H1 (cell line): Measurements from ENCODE around the gene EOGT.

Experiments used
- CREB1 ChIP-seq: IDR thresholded peaks from 2 replicates; pipeline ENCODE4 v1.6.1; 2012; ENCODE audit warnings: inconsistent platforms
- EZH2 ChIP-seq: fragments of 200-600 bp; sonication (generic); IDR thresholded peaks from 2 replicates; pipeline ENCODE4 v1.7.1; 2012; ENCODE audit warnings: low read depth, mild to moderate bottlenecking, moderate library complexity, low read length, inconsistent platforms; ENCODE audit not compliant: severe bottlenecking
- FOSL1 ChIP-seq: IDR thresholded peaks from 2 replicates; pipeline ENCODE4 v1.6.1; 2011; ENCODE audit warnings: mild to moderate bottlenecking, low read depth, low read length, moderate library complexity; ENCODE audit not compliant: insufficient read depth
- POU5F1 ChIP-seq: IDR thresholded peaks from 2 replicates; pipeline ENCODE4 v1.6.1; 2011; ENCODE audit warnings: low read depth, mild to moderate bottlenecking, low read length, moderate library complexity
- SIN3A ChIP-seq, 2 experiments: IDR thresholded peaks in 1 of 2; conservative IDR thresholded peaks in 1 of 2; 2 replicates each; pipeline ENCODE4 v1.6.1; 2011 to 2012; ENCODE audit warnings: low read length in 2 of 2, improper control_type of control experiment in 1 of 2, low read depth in 1 of 2, mild to moderate bottlenecking in 1 of 2
- SP2 ChIP-seq: IDR thresholded peaks from 2 replicates; pipeline ENCODE4 v1.6.1; 2012; ENCODE audit warnings: mild to moderate bottlenecking, low read length, inconsistent platforms
- YY1 ChIP-seq: IDR thresholded peaks from 2 replicates; pipeline ENCODE4 v1.6.1; 2011; ENCODE audit warnings: low read depth, mild to moderate bottlenecking, low read length
- ZNF274 ChIP-seq: IDR thresholded peaks from 2 replicates; pipeline ENCODE4 v1.7.0; 2012; ENCODE audit warnings: low read length, borderline replicate concordance; ENCODE audit errors: extremely low read depth
- TF ChIP-seq, protein P1 (sequence below), 3 experiments: IDR thresholded peaks; 1 replicate in 2 of 3; 2 replicates in 1 of 3; pipeline versions ENCODE4 v1.5.1 to v1.6.1; 2011; ENCODE audit warnings: low read length in 3 of 3, mild to moderate bottlenecking in 3 of 3, inconsistent platforms in 2 of 3, low read depth in 1 of 3, moderate library complexity in 1 of 3; ENCODE audit not compliant: insufficient read depth in 1 of 3; ENCODE audit errors: control extremely low read depth in 1 of 3
- TF ChIP-seq, protein P2 (sequence below): IDR thresholded peaks from 2 replicates; pipeline ENCODE4 v1.6.1; 2011; ENCODE audit warnings: low read length, improper control_type of control experiment
- TF ChIP-seq, protein P3 (sequence below): IDR thresholded peaks from 2 replicates; pipeline ENCODE4 v1.6.1; 2012; ENCODE audit warnings: inconsistent platforms

DNA sequence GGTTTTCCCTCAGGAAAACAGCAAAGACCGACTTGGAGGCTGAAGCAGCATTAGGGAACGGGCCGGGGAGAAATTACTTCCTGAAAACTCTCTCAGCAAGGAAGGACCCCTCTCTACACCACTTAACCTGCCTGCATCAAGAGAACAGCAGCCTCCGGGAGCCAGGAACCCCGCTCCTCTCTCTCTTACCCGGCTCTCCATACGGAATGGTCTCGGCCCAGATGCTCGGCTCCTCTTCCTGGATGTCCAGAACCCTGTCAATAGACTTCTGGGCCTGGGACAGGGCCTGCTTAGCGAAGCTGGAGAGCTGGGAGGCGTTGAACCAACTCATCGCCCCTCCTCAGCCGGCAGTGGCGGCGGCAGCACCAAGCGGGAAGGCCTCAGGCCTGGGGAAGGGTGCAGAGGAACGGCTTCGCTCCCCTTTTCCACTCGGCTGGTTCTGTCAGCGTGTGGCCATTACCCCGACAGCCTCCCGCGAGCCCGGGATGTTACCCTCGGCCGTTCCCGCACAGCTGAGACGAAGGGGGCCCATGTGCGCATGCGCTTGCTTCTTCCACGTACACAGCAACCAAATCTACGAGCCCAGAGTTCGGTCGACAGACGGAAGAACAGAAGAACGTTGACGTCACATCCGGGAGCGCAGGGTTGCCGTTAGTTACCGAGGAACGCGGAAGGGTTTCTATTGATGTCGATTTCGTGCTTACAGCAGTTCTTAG, 38.4 kb upstream of the EOGT start, which contains the start of gene TMF1:
- TF ChIP-seq, protein P1, sequence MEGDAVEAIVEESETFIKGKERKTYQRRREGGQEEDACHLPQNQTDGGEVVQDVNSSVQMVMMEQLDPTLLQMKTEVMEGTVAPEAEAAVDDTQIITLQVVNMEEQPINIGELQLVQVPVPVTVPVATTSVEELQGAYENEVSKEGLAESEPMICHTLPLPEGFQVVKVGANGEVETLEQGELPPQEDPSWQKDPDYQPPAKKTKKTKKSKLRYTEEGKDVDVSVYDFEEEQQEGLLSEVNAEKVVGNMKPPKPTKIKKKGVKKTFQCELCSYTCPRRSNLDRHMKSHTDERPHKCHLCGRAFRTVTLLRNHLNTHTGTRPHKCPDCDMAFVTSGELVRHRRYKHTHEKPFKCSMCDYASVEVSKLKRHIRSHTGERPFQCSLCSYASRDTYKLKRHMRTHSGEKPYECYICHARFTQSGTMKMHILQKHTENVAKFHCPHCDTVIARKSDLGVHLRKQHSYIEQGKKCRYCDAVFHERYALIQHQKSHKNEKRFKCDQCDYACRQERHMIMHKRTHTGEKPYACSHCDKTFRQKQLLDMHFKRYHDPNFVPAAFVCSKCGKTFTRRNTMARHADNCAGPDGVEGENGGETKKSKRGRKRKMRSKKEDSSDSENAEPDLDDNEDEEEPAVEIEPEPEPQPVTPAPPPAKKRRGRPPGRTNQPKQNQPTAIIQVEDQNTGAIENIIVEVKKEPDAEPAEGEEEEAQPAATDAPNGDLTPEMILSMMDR (IDR thresholded peaks at IDR 0.05; ENCODE audit: control extremely low read depth in 1 of 3, insufficient read depth in 1 of 3, low read depth in 1 of 3, low read length in 3 of 3) = no peak
- TF ChIP-seq SP2 = no peak
- TF ChIP-seq ZNF274 = no peak
- peak; percentile 94 for TF ChIP-seq CREB1
- TF ChIP-seq, protein P2, sequence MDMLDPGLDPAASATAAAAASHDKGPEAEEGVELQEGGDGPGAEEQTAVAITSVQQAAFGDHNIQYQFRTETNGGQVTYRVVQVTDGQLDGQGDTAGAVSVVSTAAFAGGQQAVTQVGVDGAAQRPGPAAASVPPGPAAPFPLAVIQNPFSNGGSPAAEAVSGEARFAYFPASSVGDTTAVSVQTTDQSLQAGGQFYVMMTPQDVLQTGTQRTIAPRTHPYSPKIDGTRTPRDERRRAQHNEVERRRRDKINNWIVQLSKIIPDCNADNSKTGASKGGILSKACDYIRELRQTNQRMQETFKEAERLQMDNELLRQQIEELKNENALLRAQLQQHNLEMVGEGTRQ = no peak
- TF ChIP-seq YY1 = peak; percentile 78; the same call in 1 of the 2 replicates
- TF ChIP-seq EZH2 = no peak
- TF ChIP-seq SIN3A (conservative IDR thresholded peaks at IDR 0.05 in 1 of 2, IDR thresholded peaks at IDR 0.05 in 1 of 2; ENCODE audit: low read depth in 1 of 2, low read length in 2 of 2) = peak; percentile 78 to 85; a peak in 2 of 4 replicates
- TF ChIP-seq POU5F1 = no peak
- no peak for TF ChIP-seq FOSL1
- TF ChIP-seq, protein P3, sequence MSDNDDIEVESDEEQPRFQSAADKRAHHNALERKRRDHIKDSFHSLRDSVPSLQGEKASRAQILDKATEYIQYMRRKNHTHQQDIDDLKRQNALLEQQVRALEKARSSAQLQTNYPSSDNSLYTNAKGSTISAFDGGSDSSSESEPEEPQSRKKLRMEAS = peak; percentile 49; the same call in 1 of the 2 replicates
